Measurements from ENCODE around the gene FAM53A.
"Not testable (repeated sequence)": the region's sequence is repeated elsewhere in the genome, so short reads cannot be mapped to it uniquely, and the experiment has no call there.

Gene FAM53A

GRCh38 chr4:1716065-1716945, 32.2 kb upstream of the FAM53A start:
- DNase-seq, result no peak

GRCh38 chr4:1715002-1715758, 31.1 kb upstream of the FAM53A start:
- no peak for DNase-seq

GRCh38 chr4:1714303-1715001, 30.3 kb upstream of the FAM53A start:
- no peak for DNase-seq

GRCh38 chr4:1713003-1713851, 29.1 kb upstream of the FAM53A start:
- DNase-seq, result no peak

GRCh38 chr4:1712216-1713002, 28.3 kb upstream of the FAM53A start, which contains the start of gene SLBP:
Gene SLBP, minus strand, starts transcription at chr4:1712319. Its CDS starts 131 bp downstream, at chr4:1712188.
- peak; percentile 97 for DNase-seq

- peak; percentile 53 for DNase-seq
These were observed 27.6 kb upstream of the FAM53A start for GRCh38 chr4:1711571-1712215.

GRCh38 chr4:1711055-1711570, 27.0 kb upstream of the FAM53A start:
- no peak for DNase-seq

- no peak for DNase-seq
These were observed 24.5 kb upstream of the FAM53A start for GRCh38 chr4:1708581-1708980.

GRCh38 chr4:1706358-1706757, 22.2 kb upstream of the FAM53A start:
- no peak for DNase-seq

- no peak for DNase-seq
These were observed 21.6 kb upstream of the FAM53A start for GRCh38 chr4:1705732-1706131.

GRCh38 chr4:1703867-1704266, 19.8 kb upstream of the FAM53A start:
- DNase-seq, result no peak

GRCh38 chr4:1701671-1702070, 17.6 kb upstream of the FAM53A start:
- DNase-seq, result not testable (repeated sequence)

- no peak for DNase-seq
These were observed 11.8 kb upstream of the FAM53A start for GRCh38 chr4:1695913-1696312.

- DNase-seq, result peak; percentile 76
These were observed 9.2 kb upstream of the FAM53A start for GRCh38 chr4:1693131-1693896.

- DNase-seq, result no peak
These were observed 7.7 kb upstream of the FAM53A start for GRCh38 chr4:1691737-1692373.

GRCh38 chr4:1690698-1691097, 6.6 kb upstream of the FAM53A start:
- no peak for DNase-seq

- no peak for DNase-seq
These were observed 2.4 kb upstream of the FAM53A start for GRCh38 chr4:1686440-1687036.

GRCh38 chr4:1685235-1686150, 1.4 kb upstream of the FAM53A start:
- no peak for DNase-seq

Data from activated CD4-positive, CD25-positive, alpha-beta regulatory T cell treated with anti-CD3 and anti-CD28 coated beads, Interleukin-2, amount 50 U/mL, for 72 hours (primary cell).